H1 (cell line): ENCODE data around the gene KSR2.

Experiments
- POLR2A ChIP-seq, 2 experiments: IDR thresholded peaks; 1 replicate in 1 of 2; 2 replicates in 1 of 2; pipeline ENCODE4 v1.6.1; 2011; ENCODE audit warnings: low read depth in 2 of 2, low read length in 2 of 2, mild to moderate bottlenecking in 2 of 2; ENCODE audit errors: control extremely low read depth in 1 of 2
- SP1 ChIP-seq: IDR thresholded peaks from 2 replicates; pipeline ENCODE4 v1.6.1; 2011; ENCODE audit warnings: low read depth, low read length
- SRF ChIP-seq: IDR thresholded peaks from 2 replicates; pipeline ENCODE4 v1.6.1; 2011; ENCODE audit warnings: mild to moderate bottlenecking, low read depth, low read length, moderate library complexity
- TF ChIP-seq, protein P1 (sequence below), 3 experiments: IDR thresholded peaks; 1 replicate in 2 of 3; 2 replicates in 1 of 3; pipeline versions ENCODE4 v1.5.1 to v1.6.1; 2011; ENCODE audit warnings: low read length in 3 of 3, mild to moderate bottlenecking in 3 of 3, inconsistent platforms in 2 of 3, low read depth in 1 of 3, moderate library complexity in 1 of 3; ENCODE audit not compliant: insufficient read depth in 1 of 3; ENCODE audit errors: control extremely low read depth in 1 of 3

DNA sequence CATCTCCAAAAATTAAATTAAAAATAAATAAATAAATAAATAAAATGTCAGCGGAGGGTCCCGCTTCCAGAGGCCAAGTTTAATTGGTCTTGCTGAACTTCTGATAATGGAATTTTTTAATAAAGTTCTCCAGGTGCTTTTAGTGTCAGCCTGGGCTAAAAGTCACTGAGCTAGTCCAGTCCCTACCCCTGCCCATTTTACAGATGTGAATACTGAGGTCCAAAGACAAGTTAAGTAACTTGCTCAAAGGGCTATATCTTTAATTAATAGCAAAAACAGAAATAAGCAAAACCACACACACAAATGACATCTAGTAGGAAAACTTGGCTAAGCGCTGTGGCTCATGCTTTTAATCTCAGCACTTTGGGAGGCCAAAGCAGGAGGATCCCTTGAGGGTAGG, 42.1 kb upstream of the KSR2 start:
- TF ChIP-seq SRF (no peak), POLR2A (IDR thresholded peaks at IDR 0.05; ENCODE audit: control extremely low read depth in 1 of 2, low read depth in 2 of 2, low read length in 2 of 2) (no peak), SP1 (no peak)
- TF ChIP-seq, protein P1, sequence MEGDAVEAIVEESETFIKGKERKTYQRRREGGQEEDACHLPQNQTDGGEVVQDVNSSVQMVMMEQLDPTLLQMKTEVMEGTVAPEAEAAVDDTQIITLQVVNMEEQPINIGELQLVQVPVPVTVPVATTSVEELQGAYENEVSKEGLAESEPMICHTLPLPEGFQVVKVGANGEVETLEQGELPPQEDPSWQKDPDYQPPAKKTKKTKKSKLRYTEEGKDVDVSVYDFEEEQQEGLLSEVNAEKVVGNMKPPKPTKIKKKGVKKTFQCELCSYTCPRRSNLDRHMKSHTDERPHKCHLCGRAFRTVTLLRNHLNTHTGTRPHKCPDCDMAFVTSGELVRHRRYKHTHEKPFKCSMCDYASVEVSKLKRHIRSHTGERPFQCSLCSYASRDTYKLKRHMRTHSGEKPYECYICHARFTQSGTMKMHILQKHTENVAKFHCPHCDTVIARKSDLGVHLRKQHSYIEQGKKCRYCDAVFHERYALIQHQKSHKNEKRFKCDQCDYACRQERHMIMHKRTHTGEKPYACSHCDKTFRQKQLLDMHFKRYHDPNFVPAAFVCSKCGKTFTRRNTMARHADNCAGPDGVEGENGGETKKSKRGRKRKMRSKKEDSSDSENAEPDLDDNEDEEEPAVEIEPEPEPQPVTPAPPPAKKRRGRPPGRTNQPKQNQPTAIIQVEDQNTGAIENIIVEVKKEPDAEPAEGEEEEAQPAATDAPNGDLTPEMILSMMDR (IDR thresholded peaks at IDR 0.05; ENCODE audit: control extremely low read depth in 1 of 3, insufficient read depth in 1 of 3, low read depth in 1 of 3, low read length in 3 of 3): no peak
